WTC11 (cell line): ENCODE measurements around the gene LRRC3C. TPM values are rescaled to one million over a fixed set of nuclear protein-coding genes. Genes with fewer than 3 reads are reported as not detected.

Experiments used
- ATAC-seq: fragments of 200-7000 bp; cut with Tn5 transposase; 2 replicates; pipeline ENCODE4 v1.10.0; 2021; ENCODE audit warnings: mild to moderate bottlenecking, moderate library complexity
- CTCF ChIA-PET: fragments of 300-600 bp; sonication (Branson Sonifier 250); formaldehyde crosslinking; loops from one replicate; lab custom pipeline; 2021; ENCODE audit warnings: antibody characterized with exemption; lab: Charles Lee
- POLR2A ChIA-PET: fragments of 350-600 bp; sonication (Branson Sonifier 250); formaldehyde crosslinking; loops from one replicate; lab custom pipeline; 2021; ENCODE audit warnings: antibody characterized with exemption; lab: Charles Lee
- DNase-seq: peaks from one replicate; pipeline ENCODE4 v3.0.0; 2021; ENCODE audit warnings: low spot score
- H3K27ac Mint-ChIP-seq: 2 replicates; pipeline ENCODE4 v1.8.0; 2021; ENCODE audit warnings: mixed read lengths
- H3K27me3 Mint-ChIP-seq: 2 replicates; pipeline ENCODE4 v1.8.0; 2021; ENCODE audit warnings: low read depth, mild to moderate bottlenecking, moderate library complexity, mixed read lengths
- H3K36me3 Mint-ChIP-seq: 2 replicates; pipeline ENCODE4 v1.8.0; 2021; ENCODE audit warnings: mixed read lengths
- H3K4me1 Mint-ChIP-seq: 2 replicates; pipeline ENCODE4 v1.8.0; 2022; ENCODE audit warnings: mixed read lengths
- H3K4me3 Mint-ChIP-seq: 2 replicates; pipeline ENCODE4 v1.8.0; 2021; ENCODE audit warnings: mild to moderate bottlenecking, moderate library complexity, mixed read lengths
- H3K9me3 Mint-ChIP-seq: 2 replicates; pipeline ENCODE4 v1.8.0; 2021; ENCODE audit warnings: mixed read lengths
- ESRRA ChIP-seq: sonication (generic); formaldehyde crosslinking; IDR thresholded peaks from 2 replicates; pipeline ENCODE4 v1.8.1; 2022; ENCODE audit warnings: mild to moderate bottlenecking, missing genetic modification reagents, borderline replicate concordance
- FOXJ3 ChIP-seq: sonication (generic); formaldehyde crosslinking; IDR thresholded peaks from 2 replicates; pipeline ENCODE4 v1.9.0; 2021; ENCODE audit warnings: missing genetic modification reagents, mild to moderate bottlenecking, borderline replicate concordance
- GRHL2 ChIP-seq: fragments of 250-450 bp; sonication (Bioruptor Pico); IDR thresholded peaks from 2 replicates; pipeline ENCODE4 v1.8.0; 2022; ENCODE audit warnings: mild to moderate bottlenecking, moderate library complexity; ENCODE audit not compliant: insufficient replicate concordance, severe bottlenecking
- JAZF1 ChIP-seq: fragments of 250-450 bp; sonication (Bioruptor Pico); IDR thresholded peaks from 2 replicates; pipeline ENCODE4 v1.9.0; 2021; ENCODE audit warnings: moderate library complexity, mild to moderate bottlenecking, inconsistent platforms
- KAT7 ChIP-seq: sonication (generic); formaldehyde crosslinking; IDR thresholded peaks from 2 replicates; pipeline ENCODE4 v1.8.1; 2023; ENCODE audit warnings: missing genetic modification reagents, mild to moderate bottlenecking, borderline replicate concordance
- NFE2L1 ChIP-seq: sonication (generic); formaldehyde crosslinking; IDR thresholded peaks from 2 replicates; pipeline ENCODE4 v1.8.1; 2023; ENCODE audit warnings: missing genetic modification reagents
- NFYB ChIP-seq: sonication (generic); formaldehyde crosslinking; conservative IDR thresholded peaks from 2 replicates; pipeline ENCODE4 v1.8.0; 2022; ENCODE audit warnings: low read depth, missing genetic modification reagents
- NR2C2 ChIP-seq: sonication (generic); formaldehyde crosslinking; IDR thresholded peaks from 2 replicates; pipeline ENCODE4 v1.8.0; 2022; ENCODE audit warnings: mild to moderate bottlenecking, missing genetic modification reagents
- SP1 ChIP-seq: sonication (generic); formaldehyde crosslinking; conservative IDR thresholded peaks from 2 replicates; pipeline ENCODE4 v1.8.1; 2022; ENCODE audit warnings: missing genetic modification reagents
- ZNF138 ChIP-seq: sonication (generic); formaldehyde crosslinking; conservative IDR thresholded peaks from 2 replicates; pipeline ENCODE4 v1.8.1; 2022; ENCODE audit warnings: mild to moderate bottlenecking, moderate library complexity, missing genetic modification reagents
- ZNF416 ChIP-seq: fragments of 250-450 bp; sonication (Bioruptor Pico); IDR thresholded peaks from 2 replicates; pipeline ENCODE4 v1.9.0; 2021; ENCODE audit warnings: mild to moderate bottlenecking, inconsistent platforms
- total RNA-seq: library from RNA; stranded (reverse); gene quantifications from 3 replicates; pipeline ENCODE4 v1.2.3, GENCODE V29; 2021
- TF ChIP-seq, protein P1 (sequence below): sonication (generic); formaldehyde crosslinking; IDR thresholded peaks from 2 replicates; pipeline ENCODE4 v1.8.1; 2023; ENCODE audit warnings: mild to moderate bottlenecking, missing genetic modification reagents, borderline replicate concordance
- TF ChIP-seq, protein P2 (sequence below): sonication (generic); formaldehyde crosslinking; IDR thresholded peaks from 2 replicates; pipeline ENCODE4 v1.8.1; 2023; ENCODE audit warnings: mild to moderate bottlenecking, missing genetic modification reagents
- TF ChIP-seq, protein P3 (sequence below): sonication (generic); formaldehyde crosslinking; IDR thresholded peaks from 2 replicates; pipeline ENCODE4 v1.8.0; 2023; ENCODE audit warnings: missing genetic modification reagents, mild to moderate bottlenecking, borderline replicate concordance
- TF ChIP-seq, protein P4 (sequence below): sonication (generic); formaldehyde crosslinking; IDR thresholded peaks from 2 replicates; pipeline ENCODE4 v1.8.1; 2023; ENCODE audit warnings: mild to moderate bottlenecking, moderate library complexity, missing genetic modification reagents
- TF ChIP-seq, protein P5 (sequence below): sonication (generic); formaldehyde crosslinking; IDR thresholded peaks from 2 replicates; pipeline ENCODE4 v1.8.0; 2022; ENCODE audit warnings: mild to moderate bottlenecking, missing genetic modification reagents
- TF ChIP-seq, protein P6 (sequence below): fragments of 250-450 bp; sonication (Bioruptor Pico); conservative IDR thresholded peaks from 2 replicates; pipeline ENCODE4 v1.9.0; 2021; ENCODE audit warnings: mild to moderate bottlenecking

Gene LRRC3C
- total RNA-seq, 1 experiment from 2014 or later = not detected

DNA sequence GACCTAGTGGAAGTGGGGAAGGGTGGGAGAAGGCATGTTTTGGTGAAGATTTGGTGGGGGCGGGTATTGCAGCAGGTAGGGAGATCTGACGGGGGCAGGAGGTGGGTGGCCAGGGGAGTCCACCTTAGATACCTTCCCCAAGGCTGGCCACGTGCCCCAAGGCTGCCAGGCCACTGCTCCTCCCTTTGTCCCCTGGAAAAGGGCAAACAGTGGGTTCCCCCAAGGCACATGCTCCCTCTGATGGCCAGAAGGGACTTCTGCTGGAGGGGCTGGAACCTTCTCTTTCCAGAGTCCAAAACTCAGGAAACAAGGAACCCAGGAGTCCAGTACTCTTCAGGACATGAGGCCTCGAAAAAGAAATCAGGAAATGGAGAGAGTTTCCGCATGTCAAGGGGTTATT is 46.9 kb downstream of the LRRC3C start (continued):
- TF ChIP-seq, protein P1, sequence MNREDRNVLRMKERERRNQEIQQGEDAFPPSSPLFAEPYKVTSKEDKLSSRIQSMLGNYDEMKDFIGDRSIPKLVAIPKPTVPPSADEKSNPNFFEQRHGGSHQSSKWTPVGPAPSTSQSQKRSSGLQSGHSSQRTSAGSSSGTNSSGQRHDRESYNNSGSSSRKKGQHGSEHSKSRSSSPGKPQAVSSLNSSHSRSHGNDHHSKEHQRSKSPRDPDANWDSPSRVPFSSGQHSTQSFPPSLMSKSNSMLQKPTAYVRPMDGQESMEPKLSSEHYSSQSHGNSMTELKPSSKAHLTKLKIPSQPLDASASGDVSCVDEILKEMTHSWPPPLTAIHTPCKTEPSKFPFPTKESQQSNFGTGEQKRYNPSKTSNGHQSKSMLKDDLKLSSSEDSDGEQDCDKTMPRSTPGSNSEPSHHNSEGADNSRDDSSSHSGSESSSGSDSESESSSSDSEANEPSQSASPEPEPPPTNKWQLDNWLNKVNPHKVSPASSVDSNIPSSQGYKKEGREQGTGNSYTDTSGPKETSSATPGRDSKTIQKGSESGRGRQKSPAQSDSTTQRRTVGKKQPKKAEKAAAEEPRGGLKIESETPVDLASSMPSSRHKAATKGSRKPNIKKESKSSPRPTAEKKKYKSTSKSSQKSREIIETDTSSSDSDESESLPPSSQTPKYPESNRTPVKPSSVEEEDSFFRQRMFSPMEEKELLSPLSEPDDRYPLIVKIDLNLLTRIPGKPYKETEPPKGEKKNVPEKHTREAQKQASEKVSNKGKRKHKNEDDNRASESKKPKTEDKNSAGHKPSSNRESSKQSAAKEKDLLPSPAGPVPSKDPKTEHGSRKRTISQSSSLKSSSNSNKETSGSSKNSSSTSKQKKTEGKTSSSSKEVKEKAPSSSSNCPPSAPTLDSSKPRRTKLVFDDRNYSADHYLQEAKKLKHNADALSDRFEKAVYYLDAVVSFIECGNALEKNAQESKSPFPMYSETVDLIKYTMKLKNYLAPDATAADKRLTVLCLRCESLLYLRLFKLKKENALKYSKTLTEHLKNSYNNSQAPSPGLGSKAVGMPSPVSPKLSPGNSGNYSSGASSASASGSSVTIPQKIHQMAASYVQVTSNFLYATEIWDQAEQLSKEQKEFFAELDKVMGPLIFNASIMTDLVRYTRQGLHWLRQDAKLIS = no peak
- TF ChIP-seq SP1 (CRISPR knock-in tag) (no peak), NFE2L1 (no peak)

DNA sequence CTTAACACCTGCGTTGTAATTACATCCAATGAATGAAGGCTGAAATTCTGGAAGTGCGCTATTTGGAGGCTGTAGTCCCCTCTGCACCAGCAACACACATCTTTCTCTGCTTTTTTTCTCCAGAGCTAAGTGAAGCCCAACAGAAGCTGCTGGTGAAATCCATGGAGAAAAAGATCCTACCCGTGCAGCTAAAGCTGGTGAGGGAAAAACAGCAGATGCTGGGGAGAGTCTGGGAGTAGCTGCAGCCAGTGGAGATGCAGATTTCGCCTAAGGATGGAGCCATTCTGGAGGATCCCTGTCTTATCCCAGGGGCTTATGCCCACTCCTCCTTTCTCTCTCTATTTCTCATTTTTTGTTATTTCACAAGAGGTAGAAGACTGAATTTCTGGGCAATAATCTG is 48.3 kb downstream of the LRRC3C start:
- Mint-ChIP-seq H3K9me3 (no peaks in the 10 kb centered on the region), H3K36me3 (no peaks in the 10 kb centered on the region), H3K27me3 (peaks cover 20% of the 10 kb centered on the region), H3K4me1 (peaks cover 16% of the 10 kb centered on the region), H3K4me3 (no peak overlapping the region), H3K27ac (no peak overlapping the region)
- no peak for TF ChIP-seq KAT7 (CRISPR knock-in tag)
- ATAC-seq (no peak), DNase-seq (no peak)
- ChIA-PET POLR2A (no interaction called here), CTCF (interaction anchor here (0.6 to 2.3 kb wide), 7 partner anchors 10 to 354 kb away, joined by 3 to 19 read pairs (median 3); no protein-coding TSS in a partner anchor)

DNA sequence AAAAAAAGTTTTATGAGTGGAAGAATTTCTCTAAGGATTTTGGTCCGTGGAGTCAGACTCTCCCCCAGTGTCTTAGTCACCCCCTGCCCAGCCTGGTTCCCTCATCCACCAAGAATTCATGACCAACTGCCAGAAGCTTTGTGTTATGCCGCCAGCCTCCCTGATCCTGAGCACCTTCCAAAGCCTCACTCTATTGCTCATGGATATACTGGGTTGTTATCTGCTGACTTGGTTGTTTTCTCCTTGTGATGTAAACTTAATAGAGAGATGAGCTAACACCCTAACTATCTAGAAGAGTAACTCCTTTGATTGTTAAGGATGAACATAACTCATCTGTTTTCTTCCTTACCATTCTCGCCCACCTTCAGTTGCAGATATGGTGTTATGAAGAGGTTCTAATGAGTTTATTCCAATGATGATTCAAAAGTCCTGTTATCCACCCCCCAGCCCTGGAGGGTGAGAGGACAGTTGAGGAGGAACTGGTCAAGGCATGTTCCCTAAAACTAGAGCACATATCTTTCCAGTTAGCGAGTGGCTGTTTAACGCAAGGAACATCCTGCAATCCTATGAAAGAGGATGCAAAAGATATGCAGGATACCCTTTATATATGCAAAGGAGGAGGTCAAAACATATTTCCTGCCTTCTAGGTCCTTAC is 51.6 kb downstream of the LRRC3C start:
- ATAC-seq (no peak), DNase-seq (no peak)
- Mint-ChIP-seq H3K9me3 (no peaks in the 10 kb centered on the region), H3K27ac (peak overlapping the region; percentile 82; the same call in 1 of the 2 replicates), H3K36me3 (peaks cover 6% of the 10 kb centered on the region), H3K27me3 (peaks cover 1% of the 10 kb centered on the region; the same call in 1 of the 2 replicates), H3K4me3 (peak overlapping the region; percentile 89), H3K4me1 (peaks cover 25% of the 10 kb centered on the region)
- ChIA-PET CTCF (interaction anchor here (1.0 to 3.3 kb wide), 12 partner anchors 14 to 239 kb away, joined by 3 to 50 read pairs (median 9); no protein-coding TSS in a partner anchor), POLR2A (interaction anchor here (1.6 kb wide), 1 partner anchor 131 kb away, joined by 5 read pairs; no protein-coding TSS in a partner anchor)
- TF ChIP-seq NFYB (no peak), ZNF416 (no peak), ZNF138 (CRISPR knock-in tag) (no peak), JAZF1 (CRISPR knock-in tag) (no peak), GRHL2 (CRISPR knock-in tag) (no peak), NR2C2 (no peak), ESRRA (CRISPR knock-in tag) (no peak), FOXJ3 (no peak)
- TF ChIP-seq, protein P2, sequence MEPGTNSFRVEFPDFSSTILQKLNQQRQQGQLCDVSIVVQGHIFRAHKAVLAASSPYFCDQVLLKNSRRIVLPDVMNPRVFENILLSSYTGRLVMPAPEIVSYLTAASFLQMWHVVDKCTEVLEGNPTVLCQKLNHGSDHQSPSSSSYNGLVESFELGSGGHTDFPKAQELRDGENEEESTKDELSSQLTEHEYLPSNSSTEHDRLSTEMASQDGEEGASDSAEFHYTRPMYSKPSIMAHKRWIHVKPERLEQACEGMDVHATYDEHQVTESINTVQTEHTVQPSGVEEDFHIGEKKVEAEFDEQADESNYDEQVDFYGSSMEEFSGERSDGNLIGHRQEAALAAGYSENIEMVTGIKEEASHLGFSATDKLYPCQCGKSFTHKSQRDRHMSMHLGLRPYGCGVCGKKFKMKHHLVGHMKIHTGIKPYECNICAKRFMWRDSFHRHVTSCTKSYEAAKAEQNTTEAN = no peak
- TF ChIP-seq, protein P3, sequence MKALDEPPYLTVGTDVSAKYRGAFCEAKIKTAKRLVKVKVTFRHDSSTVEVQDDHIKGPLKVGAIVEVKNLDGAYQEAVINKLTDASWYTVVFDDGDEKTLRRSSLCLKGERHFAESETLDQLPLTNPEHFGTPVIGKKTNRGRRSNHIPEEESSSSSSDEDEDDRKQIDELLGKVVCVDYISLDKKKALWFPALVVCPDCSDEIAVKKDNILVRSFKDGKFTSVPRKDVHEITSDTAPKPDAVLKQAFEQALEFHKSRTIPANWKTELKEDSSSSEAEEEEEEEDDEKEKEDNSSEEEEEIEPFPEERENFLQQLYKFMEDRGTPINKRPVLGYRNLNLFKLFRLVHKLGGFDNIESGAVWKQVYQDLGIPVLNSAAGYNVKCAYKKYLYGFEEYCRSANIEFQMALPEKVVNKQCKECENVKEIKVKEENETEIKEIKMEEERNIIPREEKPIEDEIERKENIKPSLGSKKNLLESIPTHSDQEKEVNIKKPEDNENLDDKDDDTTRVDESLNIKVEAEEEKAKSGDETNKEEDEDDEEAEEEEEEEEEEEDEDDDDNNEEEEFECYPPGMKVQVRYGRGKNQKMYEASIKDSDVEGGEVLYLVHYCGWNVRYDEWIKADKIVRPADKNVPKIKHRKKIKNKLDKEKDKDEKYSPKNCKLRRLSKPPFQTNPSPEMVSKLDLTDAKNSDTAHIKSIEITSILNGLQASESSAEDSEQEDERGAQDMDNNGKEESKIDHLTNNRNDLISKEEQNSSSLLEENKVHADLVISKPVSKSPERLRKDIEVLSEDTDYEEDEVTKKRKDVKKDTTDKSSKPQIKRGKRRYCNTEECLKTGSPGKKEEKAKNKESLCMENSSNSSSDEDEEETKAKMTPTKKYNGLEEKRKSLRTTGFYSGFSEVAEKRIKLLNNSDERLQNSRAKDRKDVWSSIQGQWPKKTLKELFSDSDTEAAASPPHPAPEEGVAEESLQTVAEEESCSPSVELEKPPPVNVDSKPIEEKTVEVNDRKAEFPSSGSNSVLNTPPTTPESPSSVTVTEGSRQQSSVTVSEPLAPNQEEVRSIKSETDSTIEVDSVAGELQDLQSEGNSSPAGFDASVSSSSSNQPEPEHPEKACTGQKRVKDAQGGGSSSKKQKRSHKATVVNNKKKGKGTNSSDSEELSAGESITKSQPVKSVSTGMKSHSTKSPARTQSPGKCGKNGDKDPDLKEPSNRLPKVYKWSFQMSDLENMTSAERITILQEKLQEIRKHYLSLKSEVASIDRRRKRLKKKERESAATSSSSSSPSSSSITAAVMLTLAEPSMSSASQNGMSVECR (CRISPR knock-in tag) = no peak
- TF ChIP-seq, protein P4, sequence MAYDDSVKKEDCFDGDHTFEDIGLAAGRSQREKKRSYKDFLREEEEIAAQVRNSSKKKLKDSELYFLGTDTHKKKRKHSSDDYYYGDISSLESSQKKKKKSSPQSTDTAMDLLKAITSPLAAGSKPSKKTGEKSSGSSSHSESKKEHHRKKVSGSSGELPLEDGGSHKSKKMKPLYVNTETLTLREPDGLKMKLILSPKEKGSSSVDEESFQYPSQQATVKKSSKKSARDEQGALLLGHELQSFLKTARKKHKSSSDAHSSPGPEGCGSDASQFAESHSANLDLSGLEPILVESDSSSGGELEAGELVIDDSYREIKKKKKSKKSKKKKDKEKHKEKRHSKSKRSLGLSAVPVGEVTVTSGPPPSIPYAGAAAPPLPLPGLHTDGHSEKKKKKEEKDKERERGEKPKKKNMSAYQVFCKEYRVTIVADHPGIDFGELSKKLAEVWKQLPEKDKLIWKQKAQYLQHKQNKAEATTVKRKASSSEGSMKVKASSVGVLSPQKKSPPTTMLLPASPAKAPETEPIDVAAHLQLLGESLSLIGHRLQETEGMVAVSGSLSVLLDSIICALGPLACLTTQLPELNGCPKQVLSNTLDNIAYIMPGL = no peak
- TF ChIP-seq, protein P5, sequence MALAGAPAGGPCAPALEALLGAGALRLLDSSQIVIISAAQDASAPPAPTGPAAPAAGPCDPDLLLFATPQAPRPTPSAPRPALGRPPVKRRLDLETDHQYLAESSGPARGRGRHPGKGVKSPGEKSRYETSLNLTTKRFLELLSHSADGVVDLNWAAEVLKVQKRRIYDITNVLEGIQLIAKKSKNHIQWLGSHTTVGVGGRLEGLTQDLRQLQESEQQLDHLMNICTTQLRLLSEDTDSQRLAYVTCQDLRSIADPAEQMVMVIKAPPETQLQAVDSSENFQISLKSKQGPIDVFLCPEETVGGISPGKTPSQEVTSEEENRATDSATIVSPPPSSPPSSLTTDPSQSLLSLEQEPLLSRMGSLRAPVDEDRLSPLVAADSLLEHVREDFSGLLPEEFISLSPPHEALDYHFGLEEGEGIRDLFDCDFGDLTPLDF = no peak
- TF ChIP-seq, protein P6, sequence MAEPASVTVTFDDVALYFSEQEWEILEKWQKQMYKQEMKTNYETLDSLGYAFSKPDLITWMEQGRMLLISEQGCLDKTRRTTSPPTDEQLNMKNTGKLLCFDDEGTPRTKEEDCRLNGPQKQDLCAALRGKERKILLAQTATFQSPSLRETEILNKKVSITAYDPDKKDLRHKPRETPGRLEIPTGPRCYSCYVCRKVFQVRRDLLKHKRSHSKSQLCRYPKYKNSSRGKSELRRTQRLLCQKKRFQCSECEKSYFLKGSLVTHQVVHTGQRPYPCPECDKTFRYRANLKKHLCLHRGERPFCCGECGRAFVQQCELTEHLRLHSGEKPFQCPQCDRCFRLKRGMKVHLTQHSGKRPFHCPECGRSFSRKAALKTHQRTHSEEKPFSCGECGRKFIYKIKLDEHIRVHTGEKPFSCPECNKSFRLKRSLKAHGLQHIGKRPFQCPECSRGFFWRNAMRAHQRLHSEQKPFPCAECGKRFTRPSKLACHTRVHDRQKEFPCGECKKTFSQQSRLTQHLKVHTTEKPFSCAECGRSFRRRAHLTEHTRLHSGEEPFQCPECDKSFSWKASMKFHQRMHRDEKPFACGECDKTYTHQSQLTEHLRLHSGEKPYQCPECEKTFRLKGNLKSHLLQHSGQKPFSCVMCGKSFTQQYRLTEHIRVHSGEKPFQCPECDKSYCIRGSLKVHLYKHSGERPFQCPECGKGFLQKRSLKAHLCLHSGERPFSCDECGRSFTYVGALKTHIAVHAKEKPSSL (CRISPR knock-in tag) = no peak
